PC-3 (cell line): Measurements from ENCODE around the gene TMEM45B.

Experiments used
- EZH2 ChIP-seq: fragments of 300-600 bp; sonication (generic); IDR thresholded peaks from one replicate; pipeline ENCODE4 v1.6.1; 2017; ENCODE audit warnings: antibody characterized with exemption, mild to moderate bottlenecking, low read length; ENCODE audit not compliant: unreplicated experiment
- TF ChIP-seq, protein P1 (sequence below): fragments of 300-600 bp; sonication (generic); conservative IDR thresholded peaks from 2 replicates; pipeline ENCODE4 v1.5.1; 2017; ENCODE audit warnings: antibody characterized with exemption, low read depth, mild to moderate bottlenecking, low read length

DNA sequence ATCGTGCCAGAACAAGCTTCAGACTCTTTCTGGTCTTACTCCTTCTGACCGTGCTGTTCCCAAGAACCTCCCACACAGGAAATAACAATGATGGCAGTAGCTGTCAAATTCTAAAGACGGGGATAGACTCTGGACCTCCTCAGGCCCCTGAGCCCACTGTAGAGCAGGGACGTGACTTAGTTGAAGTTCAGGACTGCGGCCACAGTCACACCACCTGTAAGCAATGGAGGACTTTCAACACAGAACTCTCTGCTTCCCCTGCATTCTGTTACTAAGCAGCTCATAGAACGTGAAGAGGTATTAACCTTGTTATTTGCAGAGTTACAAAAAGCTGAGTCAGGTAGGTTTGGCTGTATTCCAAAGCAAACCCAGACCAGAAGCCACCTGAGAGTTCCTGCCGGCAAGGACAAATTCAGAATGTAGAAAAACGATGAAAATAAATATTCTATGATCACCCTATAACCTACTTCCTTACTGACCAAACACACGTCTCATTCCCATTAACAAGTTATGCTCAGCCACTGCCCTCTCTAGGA lies 12.7 kb downstream of the TMEM45B start:
- TF ChIP-seq, protein P1, sequence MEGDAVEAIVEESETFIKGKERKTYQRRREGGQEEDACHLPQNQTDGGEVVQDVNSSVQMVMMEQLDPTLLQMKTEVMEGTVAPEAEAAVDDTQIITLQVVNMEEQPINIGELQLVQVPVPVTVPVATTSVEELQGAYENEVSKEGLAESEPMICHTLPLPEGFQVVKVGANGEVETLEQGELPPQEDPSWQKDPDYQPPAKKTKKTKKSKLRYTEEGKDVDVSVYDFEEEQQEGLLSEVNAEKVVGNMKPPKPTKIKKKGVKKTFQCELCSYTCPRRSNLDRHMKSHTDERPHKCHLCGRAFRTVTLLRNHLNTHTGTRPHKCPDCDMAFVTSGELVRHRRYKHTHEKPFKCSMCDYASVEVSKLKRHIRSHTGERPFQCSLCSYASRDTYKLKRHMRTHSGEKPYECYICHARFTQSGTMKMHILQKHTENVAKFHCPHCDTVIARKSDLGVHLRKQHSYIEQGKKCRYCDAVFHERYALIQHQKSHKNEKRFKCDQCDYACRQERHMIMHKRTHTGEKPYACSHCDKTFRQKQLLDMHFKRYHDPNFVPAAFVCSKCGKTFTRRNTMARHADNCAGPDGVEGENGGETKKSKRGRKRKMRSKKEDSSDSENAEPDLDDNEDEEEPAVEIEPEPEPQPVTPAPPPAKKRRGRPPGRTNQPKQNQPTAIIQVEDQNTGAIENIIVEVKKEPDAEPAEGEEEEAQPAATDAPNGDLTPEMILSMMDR, result peak; percentile 49; the same call in 1 of the 2 replicates
- TF ChIP-seq EZH2, result no peak
